GM12873 (cell line): Measurements from ENCODE around the gene FOXE3.

Experiments used
- CTCF ChIP-seq: IDR thresholded peaks from 2 replicates; pipeline ENCODE4 v1.5.1; 2012; ENCODE audit warnings: low read depth, mild to moderate bottlenecking, moderate library complexity, low read length, control low read depth; ENCODE audit not compliant: insufficient read depth; ENCODE audit errors: missing control alignments

The FOXE3 gene

GRCh38 chr1:47456250-47456649 is 40.2 kb downstream of the FOXE3 start:
- no peak for TF ChIP-seq CTCF

GRCh38 chr1:47459253-47459788 is 43.2 kb downstream of the FOXE3 start:
- TF ChIP-seq CTCF = no peak

GRCh38 chr1:47460040-47460439 is 44.0 kb downstream of the FOXE3 start:
- no peak for TF ChIP-seq CTCF

- no peak for TF ChIP-seq CTCF
Observed at GRCh38 chr1:47460456-47460855, 44.4 kb downstream of the FOXE3 start.

GRCh38 chr1:47465605-47466004 is 49.5 kb downstream of the FOXE3 start:
- no peak for TF ChIP-seq CTCF
